GM21737 (cell line): ENCODE measurements around the gene AFAP1.

Experiments used
- ATAC-seq: cut with Tn5 transposase; IDR thresholded peaks from one replicate; pipeline ENCODE4 v1.9.1; 2021; ENCODE audit warnings: mild to moderate bottlenecking, moderate library complexity; ENCODE audit not compliant: unreplicated experiment

The AFAP1 gene

DNA sequence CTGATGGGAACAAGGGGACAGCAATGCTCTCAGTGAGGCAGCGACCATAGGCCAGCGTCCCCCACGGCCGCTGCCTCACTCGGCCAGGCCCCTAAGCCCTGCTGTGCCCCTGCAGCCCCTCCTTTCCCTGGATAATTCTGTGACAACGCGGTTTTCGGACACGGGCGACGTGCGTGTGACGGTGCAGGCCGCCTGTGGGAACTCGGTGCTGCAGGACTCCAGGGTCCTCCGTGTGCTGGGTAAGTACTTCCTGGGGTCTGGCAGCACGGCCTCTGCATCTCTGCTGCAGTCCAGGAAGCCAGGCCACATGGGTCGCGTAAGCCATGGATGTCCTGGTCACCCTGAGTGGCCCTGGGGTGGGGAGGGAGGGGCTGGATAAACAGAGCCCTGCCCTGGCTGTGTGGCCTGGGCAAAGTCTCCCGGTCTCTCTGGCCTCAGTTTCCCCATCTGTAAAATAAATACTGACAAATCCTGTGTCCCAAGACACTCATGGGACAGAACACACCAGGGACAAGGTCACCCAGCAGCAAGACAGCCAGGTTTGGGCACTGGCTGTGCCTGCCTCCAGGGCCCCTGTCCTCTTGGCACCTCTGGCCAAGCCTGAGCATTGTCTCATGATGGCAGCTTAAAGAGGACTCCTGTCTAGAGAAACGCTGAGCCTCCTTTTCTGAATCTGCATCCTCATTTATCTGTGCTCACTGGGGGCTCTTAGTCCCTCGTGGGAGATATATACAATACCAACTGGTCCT is 212.8 kb downstream of the AFAP1 start:
- no peak for ATAC-seq

DNA sequence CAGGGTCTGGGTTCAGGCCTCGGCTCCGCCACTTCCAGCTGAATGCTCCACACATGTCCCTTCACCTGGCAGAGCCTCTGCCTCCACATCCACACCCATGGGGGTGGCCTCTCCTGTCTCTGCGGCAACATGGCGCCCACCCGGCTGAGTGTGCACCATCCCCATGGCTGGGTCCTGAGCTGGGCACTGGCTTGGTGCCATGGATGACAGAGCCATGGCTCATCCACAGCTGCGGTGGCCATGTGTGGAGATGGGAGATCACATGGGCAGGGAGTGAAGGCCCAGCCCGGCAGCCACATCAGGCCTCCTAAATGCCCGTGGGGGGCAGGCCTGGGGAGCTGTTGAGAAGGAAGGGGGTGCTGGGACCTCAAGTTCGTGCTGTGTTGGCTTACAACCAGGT is 213.7 kb downstream of the AFAP1 start:
- no peak for ATAC-seq

DNA sequence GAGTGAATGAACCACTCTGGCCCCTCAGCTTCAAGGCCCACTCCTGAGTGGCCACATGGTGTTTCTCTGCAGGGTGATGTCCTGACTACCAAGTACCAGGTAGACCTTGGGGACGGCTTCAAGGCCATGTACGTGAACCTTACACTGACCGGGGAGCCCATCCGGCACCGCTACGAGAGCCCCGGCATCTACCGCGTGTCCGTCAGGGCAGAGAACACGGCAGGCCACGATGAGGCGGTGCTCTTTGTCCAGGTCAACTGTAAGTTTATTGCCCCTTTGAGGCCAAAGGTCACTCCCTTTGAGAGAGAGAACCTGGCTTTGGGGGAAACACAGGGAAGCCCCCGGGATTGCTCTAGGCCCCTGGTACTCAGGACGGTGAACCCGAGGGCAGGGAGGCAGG is 216.0 kb downstream of the AFAP1 start:
- no peak for ATAC-seq

DNA sequence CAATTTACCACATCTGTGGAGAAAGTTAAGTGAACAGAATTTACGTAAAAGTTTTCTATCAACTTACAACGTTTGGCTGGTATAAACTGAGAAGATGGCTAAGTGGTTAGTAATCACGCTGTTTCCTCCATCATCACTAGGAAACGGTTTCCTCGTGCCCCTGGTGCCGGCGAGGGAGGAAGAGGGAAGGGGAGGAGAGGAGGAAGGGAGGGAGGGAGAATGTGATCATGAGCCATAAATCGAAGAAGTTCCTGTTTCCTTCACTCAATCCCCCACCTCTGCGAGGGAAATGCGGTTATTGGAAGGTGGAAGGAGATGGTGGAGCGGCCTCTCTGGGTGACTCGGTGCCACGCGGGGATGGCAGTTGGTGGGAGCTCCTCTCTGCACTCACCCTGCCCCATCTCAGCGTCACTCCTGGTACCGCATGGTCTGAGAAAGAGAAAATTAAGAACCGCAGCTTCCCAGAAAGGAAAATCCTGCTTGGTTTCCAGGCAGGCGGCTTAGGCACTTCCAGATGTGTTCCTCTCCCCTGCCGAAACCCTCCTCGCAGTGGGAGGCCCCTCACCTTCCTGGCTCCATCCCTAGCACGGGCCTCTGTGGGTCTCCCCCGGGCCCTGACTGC is 216.8 kb downstream of the AFAP1 start:
- no peak for ATAC-seq

DNA sequence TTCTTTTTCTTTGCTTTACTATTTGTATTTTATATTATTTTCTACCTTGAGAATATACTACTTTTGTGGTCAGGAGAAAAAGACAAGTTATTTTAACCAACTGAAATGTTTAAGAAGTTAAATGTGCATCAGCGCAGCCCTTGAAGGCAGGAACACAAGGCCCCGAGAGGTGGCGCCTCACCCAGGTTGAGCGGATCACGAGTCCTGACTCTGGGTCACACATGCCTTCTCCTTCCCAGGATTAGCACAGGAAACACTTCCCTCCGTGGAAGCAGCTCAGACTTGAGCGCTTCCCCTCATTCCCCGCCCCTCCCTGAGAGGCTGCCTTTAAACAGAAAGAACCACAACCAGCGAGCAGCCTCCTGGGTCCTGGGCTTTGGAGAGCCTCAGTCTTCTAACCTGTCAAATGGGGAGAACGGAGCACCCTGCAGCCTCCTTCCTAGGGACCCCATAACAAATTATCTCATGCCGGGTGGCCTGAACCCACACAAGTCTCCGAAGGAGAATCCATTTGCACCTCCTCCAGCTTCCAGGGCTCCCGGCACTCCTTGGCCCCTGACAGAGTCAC is 217.6 kb downstream of the AFAP1 start:
- ATAC-seq: no peak

DNA sequence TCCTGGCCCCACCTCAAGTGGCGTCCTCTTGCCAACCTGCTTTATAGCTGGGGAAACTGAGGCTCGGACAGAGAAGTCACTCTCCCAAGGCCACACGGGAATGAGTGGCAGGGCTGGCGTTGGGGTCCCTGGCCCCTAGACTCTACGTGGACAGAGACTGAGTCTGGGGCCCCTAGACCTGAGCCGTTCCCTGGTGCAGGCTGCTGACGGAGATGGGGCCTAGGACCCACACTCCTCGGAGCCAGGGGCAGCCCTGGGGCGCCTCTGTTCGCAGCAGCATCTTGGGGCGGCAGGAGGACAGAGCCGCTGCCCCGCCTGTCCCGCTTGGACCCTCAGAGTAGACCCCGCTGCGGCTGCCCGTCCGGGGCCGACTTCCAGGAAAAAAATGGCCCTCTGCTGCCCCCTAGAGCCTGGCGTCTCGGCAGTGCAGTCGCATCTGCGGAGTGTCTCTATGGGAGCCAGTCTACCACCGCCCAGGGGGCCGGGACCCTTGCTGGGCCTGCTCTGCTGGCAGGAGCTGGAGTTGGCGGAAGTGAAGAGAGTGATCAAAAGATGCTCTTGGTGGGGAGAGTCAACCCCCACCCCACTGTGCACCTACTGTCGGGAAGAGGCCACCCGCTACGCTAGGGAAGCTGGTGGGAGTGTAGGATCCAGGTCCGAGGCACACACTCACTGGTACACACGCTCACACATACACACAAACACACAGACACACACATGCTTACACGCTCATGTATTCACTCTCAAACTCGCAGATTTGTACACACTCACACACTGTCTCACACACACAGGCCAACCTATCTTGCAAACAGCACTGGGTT is 220.1 kb downstream of the AFAP1 start:
- ATAC-seq: no peak

DNA sequence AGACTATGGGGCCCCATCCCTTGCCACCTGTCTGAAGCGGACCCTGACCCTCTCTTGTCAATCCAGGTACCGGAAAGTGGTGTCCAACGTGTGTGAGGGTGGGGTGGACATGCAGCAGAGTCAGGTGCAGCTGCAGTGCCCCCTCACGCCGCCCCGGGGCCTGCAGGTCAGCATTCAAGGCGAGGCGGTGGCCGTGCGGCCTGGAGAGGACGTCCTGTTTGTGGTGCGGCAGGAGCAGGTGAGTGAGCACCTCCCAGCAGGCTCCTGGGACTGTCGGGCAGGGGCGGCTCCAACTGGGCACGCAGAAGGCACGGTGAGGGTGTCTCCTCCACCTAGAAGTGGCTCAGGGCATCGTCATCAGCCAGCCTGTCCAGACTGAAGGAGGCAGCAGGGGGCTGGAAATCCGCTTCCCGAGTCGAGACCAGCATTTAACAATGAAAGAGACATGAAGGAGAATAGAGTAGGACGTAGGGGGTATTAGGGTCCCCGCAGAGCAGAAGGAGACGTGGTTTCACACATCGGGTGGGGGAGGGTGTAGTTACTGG is 221.6 kb downstream of the AFAP1 start:
- ATAC-seq: no peak

DNA sequence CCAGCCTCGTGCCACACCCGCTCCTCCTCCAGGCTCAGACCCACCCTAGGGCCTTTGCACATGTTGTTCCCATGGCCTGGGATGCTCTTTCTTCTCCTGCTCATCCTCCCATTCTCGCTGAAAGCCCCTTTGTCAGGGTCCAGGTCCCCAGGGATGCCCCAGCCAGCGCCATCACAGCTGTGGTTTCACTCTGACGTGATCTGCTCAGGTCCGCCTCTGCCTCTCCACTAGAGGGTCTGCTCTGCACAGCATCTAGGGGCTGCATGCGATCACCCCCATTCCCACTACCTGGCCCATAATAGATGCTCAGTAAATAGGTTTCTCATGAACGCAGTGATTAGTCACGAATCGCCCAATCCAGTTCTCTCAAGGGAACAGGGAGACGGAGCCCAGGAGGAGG is 222.5 kb downstream of the AFAP1 start:
- ATAC-seq: no peak

DNA sequence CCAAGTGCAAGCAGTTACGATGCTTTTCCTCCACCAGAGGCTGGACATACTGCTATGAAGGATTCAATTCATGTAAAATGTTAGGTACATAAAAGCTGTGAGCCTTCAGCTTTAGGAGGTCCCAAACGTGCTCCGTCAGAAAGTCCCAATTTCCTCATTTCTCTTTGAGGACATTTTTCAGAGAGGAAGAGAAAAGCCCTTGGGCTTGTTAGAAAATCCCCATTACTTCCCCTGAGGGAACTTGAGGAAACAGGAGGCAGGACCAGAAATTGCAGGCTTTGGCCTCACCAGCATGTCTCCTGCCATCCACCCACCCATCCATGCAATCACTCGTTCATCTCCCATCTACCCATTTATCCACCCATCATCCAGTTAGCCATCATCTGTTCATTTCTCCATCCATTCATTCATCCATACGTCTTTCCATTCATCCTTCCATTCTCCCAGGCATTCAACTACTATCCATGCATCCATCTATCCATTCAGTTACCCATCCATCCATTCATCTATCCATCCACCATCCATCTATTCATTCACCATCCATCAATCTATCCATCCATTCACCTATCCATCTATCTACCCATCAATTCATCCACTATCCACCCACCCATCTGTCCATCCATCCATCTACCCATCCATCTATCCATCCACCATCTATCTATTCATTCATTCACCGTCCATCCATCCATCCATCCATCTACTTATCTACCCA is 223.5 kb downstream of the AFAP1 start:
- ATAC-seq: no peak

DNA sequence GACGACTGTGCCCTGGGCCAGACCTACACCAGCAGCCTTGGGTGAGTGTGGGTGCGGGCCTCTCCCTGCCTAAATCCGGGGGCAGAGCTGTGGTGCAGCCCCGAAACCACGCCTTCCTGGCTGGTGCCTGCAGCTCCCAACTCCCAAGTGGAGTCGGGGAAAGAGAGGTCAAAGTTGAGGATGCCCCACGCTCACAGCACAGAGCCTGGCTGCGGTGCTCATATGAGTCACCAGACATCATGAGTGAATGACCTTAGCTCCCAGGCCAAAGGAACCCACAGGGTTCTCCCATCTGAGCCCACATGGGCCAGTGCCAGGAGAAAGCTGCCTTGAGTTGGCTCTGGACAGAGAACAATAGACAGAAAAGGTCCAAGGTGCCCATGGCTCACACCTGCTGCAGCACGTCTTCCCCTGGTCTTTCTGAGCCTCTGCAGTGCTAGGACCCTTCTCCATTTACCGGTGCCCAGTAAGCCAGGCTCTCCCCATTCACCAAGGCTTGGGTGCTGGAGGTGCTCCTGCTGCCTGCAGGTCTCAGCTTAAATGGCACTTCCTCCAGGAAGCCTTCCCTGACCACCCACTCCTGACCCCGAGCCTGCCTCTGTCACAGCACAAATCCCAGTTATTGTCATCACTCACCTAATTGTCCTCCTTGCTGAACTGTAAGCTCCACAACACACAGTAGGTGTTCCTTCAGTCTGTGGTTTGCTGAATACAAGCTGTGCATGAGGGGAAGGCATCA is 224.2 kb downstream of the AFAP1 start:
- ATAC-seq: no peak

DNA sequence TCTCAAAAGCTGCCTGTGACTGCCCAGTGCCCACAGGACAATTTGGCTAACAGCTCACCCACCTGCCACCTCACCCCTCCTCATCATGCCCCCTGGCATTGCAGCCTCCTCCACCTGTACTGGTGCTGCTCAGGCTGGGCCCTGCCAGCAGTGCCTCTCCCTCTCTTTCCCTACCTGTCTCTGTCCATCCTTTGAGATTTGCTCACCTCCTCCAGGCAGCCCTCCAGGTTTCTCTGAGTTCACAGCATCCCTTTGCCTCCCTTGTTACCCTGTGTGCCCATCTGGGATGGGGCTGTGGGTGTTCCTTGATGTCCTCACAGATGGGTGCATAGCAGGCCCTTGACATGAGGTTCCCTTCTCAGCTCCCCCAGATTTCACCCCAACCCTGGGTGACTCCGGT is 224.9 kb downstream of the AFAP1 start:
- ATAC-seq: no peak

DNA sequence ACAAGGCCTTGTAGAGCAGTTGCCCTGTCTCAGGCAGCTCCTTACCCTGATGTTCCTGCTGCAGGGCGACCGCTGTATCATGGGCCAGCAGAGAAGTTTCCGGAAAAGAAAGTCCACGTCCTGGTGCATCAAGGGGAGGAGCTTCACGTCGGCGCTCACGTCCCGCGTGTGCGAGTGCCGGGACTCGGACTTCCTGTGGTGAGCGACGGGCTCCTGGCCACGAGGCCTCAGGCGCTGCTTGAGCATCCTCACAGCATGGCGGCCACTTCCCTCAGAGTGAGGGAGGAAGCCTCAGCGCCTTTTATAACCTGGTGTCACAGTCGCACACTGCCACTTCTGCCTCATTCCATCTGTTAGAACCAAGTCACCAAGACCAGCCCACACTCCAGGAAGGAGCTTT is 225.5 kb downstream of the AFAP1 start:
- ATAC-seq: no peak

DNA sequence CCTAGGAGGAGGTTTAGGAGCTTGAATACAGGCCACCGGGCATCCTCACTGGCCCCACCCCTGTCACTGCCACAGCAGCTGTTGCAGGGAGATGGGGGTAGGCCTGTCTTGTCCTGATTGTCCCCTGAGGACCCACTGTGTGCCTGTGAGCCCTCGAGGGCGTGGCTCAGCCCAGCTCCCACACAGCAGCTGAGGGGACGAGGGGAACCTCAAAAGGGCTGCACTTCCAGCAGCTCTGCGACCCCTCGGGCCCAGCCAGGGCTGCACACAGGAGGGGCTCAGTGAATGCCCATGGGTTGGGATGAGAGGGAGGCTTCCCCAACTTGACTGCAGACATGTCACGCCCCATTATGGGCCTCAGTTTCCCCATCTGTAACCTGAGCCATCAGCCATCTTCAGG is 225.9 kb downstream of the AFAP1 start:
- ATAC-seq: no peak

DNA sequence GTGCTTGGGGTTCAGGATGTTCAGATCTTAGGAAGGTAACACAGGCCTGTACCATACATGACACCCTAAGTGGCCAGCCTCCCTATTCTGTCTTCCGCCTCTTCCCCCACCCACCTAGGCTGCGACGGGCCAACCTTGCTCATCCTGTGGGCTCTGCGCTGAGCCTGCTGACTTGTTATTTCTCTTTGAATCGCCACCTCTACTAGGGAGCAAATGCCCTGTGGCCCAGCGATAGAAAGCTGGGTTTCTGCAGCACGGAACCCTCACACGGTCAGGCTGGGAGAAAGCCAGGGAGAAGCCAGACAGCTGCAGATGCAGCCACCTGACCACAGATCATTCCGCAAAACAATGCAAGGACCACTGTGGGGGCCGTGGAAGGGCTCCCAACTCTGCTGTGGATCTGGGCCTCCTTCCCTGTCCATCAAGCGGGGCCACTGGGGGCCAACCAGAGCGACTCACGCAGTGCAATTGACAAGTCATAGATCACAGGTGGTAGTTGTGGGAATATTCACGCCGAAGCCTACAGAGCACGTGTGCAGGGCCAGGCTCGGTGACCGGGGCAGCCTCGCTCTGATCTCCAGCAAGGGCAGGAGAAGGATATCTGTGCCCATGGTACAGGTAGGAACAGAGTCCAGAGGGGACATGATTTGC is 227.5 kb downstream of the AFAP1 start:
- ATAC-seq: no peak

DNA sequence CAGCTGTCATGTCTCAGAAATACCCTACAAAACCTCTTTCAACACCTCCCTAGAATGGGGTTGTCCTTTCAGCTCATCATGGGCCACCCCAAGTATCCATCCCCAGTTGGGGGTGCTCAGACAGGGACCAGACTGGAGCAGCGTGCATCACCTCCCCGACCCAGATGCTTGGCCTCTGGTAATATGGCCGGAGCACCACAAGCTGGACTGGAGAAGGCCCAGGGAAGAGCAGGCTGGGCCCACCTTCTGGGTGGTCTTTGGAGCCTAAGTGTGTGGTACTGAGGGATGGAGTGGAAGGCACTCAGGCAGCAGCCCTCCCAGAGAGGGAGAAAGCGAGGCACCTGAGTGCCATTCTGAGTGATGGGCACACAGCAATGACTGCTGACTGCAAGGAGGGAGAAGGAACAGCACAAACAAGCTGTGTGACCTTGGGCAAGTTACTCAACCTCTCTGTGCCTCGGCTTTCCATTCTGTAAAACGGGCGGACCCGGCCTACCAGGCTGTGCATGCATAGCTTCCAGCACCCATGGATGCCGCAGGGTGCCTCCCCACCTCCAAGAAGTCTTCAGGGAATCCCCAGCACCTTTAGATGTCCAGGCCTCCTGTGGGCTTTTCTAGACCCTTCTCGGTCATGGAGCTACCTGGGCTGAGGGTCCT is 228.2 kb downstream of the AFAP1 start:
- no peak for ATAC-seq

DNA sequence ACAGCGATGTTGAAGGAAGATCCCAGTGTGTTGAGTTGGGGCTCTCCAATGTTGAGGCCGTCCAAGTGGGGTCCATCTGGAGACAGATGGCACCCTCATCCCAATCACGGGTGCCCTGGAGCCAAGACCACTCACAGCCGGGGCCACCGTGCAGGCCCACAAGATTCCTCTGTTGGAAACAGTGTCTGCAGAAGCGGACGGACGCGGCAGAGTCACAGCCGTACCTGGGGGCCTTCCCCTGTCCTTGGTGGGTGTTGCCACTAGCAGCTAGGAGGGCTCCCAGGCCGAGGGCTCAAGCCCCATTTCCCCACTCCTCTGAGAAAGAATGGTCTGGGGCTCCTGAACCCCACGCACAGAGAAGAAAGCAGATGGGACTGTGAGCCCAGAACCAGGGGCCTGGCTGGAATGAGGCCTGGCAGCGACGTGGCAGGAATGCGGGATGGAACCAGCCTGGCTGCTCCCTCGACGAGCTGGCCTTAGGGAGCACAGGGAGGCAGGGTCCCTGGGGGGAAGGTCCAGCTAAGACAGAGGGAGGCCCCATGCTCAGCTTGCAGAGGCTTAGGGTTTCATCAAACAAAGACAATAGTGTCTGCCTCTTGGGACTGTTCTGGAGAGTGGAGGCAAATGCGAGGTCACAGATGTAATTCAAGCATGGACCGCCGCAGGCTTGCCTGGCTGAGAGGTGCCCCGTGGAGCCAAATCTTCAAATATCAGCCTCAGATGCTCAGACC is 228.9 kb downstream of the AFAP1 start:
- ATAC-seq: no peak

DNA sequence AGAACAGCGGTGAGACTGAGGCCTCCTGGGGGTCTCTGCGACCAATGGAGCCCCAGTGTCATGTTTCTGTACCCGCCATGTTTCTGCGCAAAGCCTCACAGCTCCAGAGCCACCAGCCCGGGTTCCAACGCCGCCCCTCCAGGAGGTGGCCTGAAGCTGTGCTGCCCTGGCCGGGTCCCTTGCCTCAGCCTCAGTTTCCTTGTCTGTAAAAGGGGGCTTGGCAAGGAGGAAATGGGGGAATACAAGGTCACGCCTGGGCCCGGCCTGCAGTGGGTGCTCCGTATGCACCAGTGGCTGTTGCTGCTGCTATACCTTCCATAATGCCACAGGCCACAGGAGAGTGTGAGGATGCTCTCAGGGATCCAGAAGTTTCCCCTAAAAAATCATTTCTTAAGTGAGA is 229.5 kb downstream of the AFAP1 start:
- no peak for ATAC-seq

DNA sequence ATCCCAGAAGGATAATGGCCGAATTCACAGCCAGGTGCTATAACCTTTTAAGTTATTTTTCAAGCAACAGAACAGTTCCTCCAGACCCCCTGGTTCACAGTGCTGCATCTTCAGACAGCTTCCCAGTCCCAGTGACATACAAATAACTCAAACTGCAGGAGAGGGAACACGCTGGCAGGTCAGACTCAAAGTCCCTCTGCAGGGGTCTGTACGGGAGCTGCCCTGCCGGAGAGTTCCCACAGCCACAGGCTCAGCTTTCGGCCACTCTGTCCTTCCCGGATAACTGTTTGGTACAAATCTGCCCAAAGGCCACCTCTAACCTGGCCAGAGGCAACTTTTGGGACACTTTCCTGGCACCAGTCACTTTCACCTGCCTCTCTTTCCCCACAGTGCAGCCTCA is 230.2 kb downstream of the AFAP1 start:
- ATAC-seq: no peak
